Effector CD8-positive, alpha-beta T cell (primary cell): ENCODE data around the gene GJB5.

Experiments
- DNase-seq: peaks from one replicate; lab custom pipeline; 2025; lab: John Stamatoyannopoulos, UW

The GJB5 gene

GRCh38 chr1:34776911-34777310 is 22.1 kb downstream of the GJB5 start:
- no peak for DNase-seq

GRCh38 chr1:34777519-34778321 is 22.9 kb downstream of the GJB5 start:
- DNase-seq, result no peak

GRCh38 chr1:34778381-34778780 is 23.5 kb downstream of the GJB5 start:
- DNase-seq, result no peak

- DNase-seq, result no peak
These were observed 24.2 kb downstream of the GJB5 start for GRCh38 chr1:34779005-34779404.

GRCh38 chr1:34779526-34779925 is 24.7 kb downstream of the GJB5 start:
- no peak for DNase-seq

GRCh38 chr1:34779962-34780361 is 25.1 kb downstream of the GJB5 start:
- no peak for DNase-seq

GRCh38 chr1:34780528-34780927 is 25.7 kb downstream of the GJB5 start:
- DNase-seq, result no peak

GRCh38 chr1:34781071-34781843 is 26.4 kb downstream of the GJB5 start, which contains the start of gene GJB3:
GJB3 (plus strand) TSS chr1:34781214; CDS start chr1:34784763, 3,549 bp downstream.
- no peak for DNase-seq

- DNase-seq, result no peak
These were observed 27.1 kb downstream of the GJB5 start for GRCh38 chr1:34781844-34782391.

- no peak for DNase-seq
These were observed 29.9 kb downstream of the GJB5 start for GRCh38 chr1:34784751-34785221.

GRCh38 chr1:34785231-34785874 is 30.5 kb downstream of the GJB5 start:
- DNase-seq, result no peak

GRCh38 chr1:34785875-34786470 is 31.1 kb downstream of the GJB5 start:
- no peak for DNase-seq

- DNase-seq, result peak; percentile 18
These were observed 31.9 kb downstream of the GJB5 start for GRCh38 chr1:34786521-34787325.

GRCh38 chr1:34787461-34788420 is 32.9 kb downstream of the GJB5 start:
- no peak for DNase-seq

- DNase-seq, result no peak
These were observed 36.1 kb downstream of the GJB5 start for GRCh38 chr1:34790985-34791384.

GRCh38 chr1:34792424-34792823 is 37.6 kb downstream of the GJB5 start:
- DNase-seq, result no peak

- no peak for DNase-seq
These were observed 38.3 kb downstream of the GJB5 start, which contains the start of gene GJA4 for GRCh38 chr1:34792868-34793727. GJA4 (plus strand) TSS chr1:34792999; CDS start chr1:34794214, 1,215 bp downstream.

- DNase-seq, result no peak
These were observed 39.3 kb downstream of the GJB5 start for GRCh38 chr1:34794001-34794789.
